Nephron progenitor cell (in vitro differentiated cells): ENCODE data around the gene PCDH18.
"Not testable (repeated sequence)": the region's sequence is repeated elsewhere in the genome, so short reads cannot be mapped to it uniquely, and the experiment has no call there.

ENCODE experiments used
- DNase-seq: peaks from one replicate; pipeline ENCODE4 v3.0.0; 2021
- H3K27ac Mint-ChIP-seq: 2 replicates; pipeline ENCODE4 v1.8.0; 2021; ENCODE audit warnings: mild to moderate bottlenecking, moderate library complexity, mixed read lengths
- H3K27me3 Mint-ChIP-seq: 2 replicates; pipeline ENCODE4 v1.8.0; 2021; ENCODE audit warnings: mild to moderate bottlenecking, low read depth, mixed read lengths; ENCODE audit not compliant: poor library complexity
- H3K36me3 Mint-ChIP-seq: 2 replicates; pipeline ENCODE4 v1.8.0; 2021; ENCODE audit warnings: low read depth, mixed read lengths
- H3K4me1 Mint-ChIP-seq: 2 replicates; pipeline ENCODE4 v1.8.0; 2021; ENCODE audit warnings: mixed read lengths
- H3K4me3 Mint-ChIP-seq: 2 replicates; pipeline ENCODE4 v1.8.0; 2021; ENCODE audit warnings: mild to moderate bottlenecking, moderate library complexity, mixed read lengths
- H3K9me3 Mint-ChIP-seq: 2 replicates; pipeline ENCODE4 v1.8.0; 2021; ENCODE audit warnings: mild to moderate bottlenecking, moderate library complexity, mixed read lengths
- TF ChIP-seq, protein P1 (sequence below): fragments of 200-600 bp; sonication (generic); IDR thresholded peaks from 2 replicates; pipeline ENCODE4 v1.5.0; 2021; ENCODE audit warnings: antibody characterized with exemption

The PCDH18 gene

DNA sequence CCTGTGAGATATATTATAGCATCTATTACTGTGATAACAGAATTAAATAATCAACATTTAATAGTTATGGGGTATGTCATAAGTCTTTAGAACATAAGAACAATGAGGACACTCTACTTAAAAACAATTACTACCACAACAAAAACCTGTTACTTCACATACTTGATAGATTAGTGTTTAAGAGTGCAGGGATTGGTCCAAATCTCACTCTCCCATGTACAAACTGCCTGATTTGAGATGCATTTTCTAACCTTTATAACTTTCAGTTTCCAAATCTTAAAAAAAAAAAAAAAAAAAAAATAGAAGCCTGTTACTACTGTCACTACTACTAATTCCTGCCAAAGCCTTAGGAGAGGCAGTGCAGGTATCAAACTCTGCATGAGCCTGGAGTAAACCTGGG is 5.6 kb downstream of the PCDH18 start:
- Mint-ChIP-seq H3K4me3 (no peak overlapping the region), H3K36me3 (peaks cover 74% of the 10 kb centered on the region), H3K9me3 (no peaks in the 10 kb centered on the region), H3K27me3 (no peaks in the 10 kb centered on the region), H3K27ac (no peak overlapping the region), H3K4me1 (peaks cover 34% of the 10 kb centered on the region)
- TF ChIP-seq, protein P1, sequence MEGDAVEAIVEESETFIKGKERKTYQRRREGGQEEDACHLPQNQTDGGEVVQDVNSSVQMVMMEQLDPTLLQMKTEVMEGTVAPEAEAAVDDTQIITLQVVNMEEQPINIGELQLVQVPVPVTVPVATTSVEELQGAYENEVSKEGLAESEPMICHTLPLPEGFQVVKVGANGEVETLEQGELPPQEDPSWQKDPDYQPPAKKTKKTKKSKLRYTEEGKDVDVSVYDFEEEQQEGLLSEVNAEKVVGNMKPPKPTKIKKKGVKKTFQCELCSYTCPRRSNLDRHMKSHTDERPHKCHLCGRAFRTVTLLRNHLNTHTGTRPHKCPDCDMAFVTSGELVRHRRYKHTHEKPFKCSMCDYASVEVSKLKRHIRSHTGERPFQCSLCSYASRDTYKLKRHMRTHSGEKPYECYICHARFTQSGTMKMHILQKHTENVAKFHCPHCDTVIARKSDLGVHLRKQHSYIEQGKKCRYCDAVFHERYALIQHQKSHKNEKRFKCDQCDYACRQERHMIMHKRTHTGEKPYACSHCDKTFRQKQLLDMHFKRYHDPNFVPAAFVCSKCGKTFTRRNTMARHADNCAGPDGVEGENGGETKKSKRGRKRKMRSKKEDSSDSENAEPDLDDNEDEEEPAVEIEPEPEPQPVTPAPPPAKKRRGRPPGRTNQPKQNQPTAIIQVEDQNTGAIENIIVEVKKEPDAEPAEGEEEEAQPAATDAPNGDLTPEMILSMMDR, result no peak
- DNase-seq, result no peak

DNA sequence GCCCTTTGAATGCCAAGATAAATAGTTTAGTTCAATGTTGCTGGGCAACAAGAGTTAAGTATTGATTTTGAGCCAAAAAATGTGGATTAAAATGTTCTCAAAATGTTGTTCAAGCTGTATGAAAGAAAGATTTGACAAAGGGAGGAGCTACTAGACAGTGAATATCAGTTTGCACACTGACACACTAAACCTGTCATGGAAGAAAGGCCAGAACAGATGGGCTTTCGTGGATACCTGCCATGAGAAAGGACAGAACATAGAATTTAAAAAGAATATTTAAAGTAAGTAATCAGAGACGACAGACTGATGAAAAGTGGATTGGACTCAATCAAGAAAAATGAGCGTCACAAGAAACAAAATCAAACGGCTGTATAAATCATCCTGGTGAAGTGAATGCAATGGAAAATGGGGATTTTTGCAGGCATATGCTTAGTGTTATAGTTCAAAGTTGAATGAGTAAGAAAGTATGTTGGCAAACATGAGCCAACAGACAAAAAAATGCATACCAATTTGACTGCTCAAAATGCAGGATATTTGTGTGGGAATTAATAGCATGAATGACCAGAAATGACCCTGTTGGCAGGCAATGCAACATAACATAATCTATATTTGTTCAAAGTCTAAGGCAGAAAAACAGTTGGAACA is 7.4 kb downstream of the PCDH18 start:
- Mint-ChIP-seq H3K27me3 (no peaks in the 10 kb centered on the region), H3K9me3 (no peaks in the 10 kb centered on the region), H3K27ac (peak overlapping the region; percentile 14), H3K36me3 (peaks cover 88% of the 10 kb centered on the region), H3K4me3 (peak overlapping the region; percentile 5), H3K4me1 (peaks cover 37% of the 10 kb centered on the region)
- TF ChIP-seq, protein P1, result no peak
- DNase-seq, result no peak

DNA sequence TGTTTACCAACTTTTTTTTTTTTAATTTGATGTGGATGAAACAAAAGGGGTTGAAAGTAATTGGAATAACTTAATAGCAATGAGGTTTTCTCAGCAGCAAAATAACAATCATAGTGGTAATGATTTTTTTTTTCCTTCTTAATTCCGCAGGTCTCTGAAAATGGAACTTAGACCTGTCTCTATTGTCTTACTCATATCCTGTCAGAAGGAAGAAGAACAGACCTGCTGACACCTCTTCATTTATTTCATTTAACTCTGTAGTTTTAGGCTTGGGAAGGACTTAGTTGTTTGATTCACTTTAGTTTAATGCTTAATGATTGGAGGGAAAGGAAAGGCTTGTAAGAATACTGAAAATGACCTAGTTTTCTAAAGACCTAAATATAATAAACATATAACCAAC is 9.0 kb downstream of the PCDH18 start:
- Mint-ChIP-seq H3K4me1 (peaks cover 37% of the 10 kb centered on the region), H3K9me3 (no peaks in the 10 kb centered on the region), H3K27me3 (no peaks in the 10 kb centered on the region), H3K27ac (no peak overlapping the region), H3K4me3 (no peak overlapping the region), H3K36me3 (peaks cover 75% of the 10 kb centered on the region)
- DNase-seq, result no peak
- TF ChIP-seq, protein P1, result no peak

DNA sequence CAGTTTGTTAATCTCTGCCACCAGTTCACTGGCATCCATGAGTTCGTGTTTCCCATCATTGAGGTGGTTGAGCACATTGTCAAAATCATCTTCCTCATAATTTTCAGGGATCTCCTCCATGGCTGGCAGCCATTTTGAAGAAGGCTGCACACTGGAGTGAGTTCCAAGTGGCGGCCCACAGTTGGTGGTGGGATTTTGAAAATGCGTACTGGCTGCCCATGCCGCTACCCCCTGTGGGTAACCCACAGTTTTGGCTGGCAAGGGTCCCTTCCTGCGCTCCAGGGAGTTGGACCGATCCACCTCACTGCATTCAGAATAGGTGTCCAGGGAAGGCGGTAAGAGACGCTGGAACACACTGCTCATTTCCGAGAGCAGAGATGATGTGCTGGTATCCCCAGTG is 11.2 kb downstream of the PCDH18 start:
- peaks cover 53% of the 10 kb centered on the region for H3K36me3 Mint-ChIP-seq
- peaks cover 25% of the 10 kb centered on the region for H3K4me1 Mint-ChIP-seq

DNA sequence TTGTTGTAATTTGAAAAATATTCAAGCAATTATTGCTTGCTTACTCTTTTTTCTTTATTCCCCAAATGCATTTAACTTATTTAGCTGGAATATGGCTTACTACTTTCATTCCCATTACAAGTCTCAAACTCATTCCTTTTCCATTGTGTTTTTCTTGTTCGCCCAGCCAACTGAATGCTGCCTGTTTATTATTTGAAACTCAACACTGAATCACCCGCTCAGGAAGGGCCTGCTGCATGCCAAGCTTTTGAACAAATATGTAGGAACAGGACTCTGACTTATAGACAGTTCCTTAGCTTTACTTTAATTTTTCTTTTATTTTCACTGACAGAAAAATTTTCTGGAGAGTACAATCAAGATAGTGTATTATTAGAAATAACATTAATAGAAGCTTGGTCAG is 12.9 kb downstream of the PCDH18 start:
- peaks cover 14% of the 10 kb centered on the region for H3K4me1 Mint-ChIP-seq
- H3K4me3 Mint-ChIP-seq, result no peak overlapping the region
- H3K27ac Mint-ChIP-seq, result peak overlapping the region; percentile 89
- DNase-seq, result no peak
- H3K27me3 Mint-ChIP-seq, result no peaks in the 10 kb centered on the region
- no peaks in the 10 kb centered on the region for H3K9me3 Mint-ChIP-seq
- TF ChIP-seq, protein P1, result no peak
- peaks cover 41% of the 10 kb centered on the region for H3K36me3 Mint-ChIP-seq

More for the DNA sequence above, 11.2 kb downstream of the PCDH18 start:
- Mint-ChIP-seq H3K4me3 (no peak overlapping the region), H3K9me3 (no peaks in the 10 kb centered on the region), H3K27me3 (no peaks in the 10 kb centered on the region), H3K27ac (no peak overlapping the region)
- no peak for DNase-seq
- TF ChIP-seq, protein P1, result no peak

DNA sequence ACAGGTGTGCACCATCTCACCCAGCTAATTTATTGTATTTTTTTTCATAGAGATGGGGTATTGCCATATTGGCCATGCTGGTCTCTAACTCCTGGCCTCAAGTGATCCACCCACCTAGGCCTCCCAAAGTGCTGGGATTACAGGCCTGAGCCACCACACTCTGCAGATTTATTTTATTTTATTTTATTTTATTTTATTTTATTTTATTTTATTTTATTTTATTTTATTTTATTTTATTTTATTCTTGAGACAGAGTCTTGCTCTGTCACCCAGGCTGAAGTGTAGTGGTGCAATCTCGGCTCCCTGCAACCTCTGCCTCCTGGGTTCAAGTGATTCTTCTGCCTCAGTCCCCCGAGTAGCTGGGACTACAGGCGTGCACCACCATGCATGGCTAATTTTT is 15.0 kb downstream of the PCDH18 start:
- H3K27me3 Mint-ChIP-seq, H3K9me3 Mint-ChIP-seq, H3K4me3 Mint-ChIP-seq, H3K27ac Mint-ChIP-seq, DNase-seq, H3K4me1 Mint-ChIP-seq: not testable (repeated sequence)
- peaks cover 23% of the 10 kb centered on the region for H3K36me3 Mint-ChIP-seq
